ENCODE results near the gene INO80.

INO80 gene

DNA sequence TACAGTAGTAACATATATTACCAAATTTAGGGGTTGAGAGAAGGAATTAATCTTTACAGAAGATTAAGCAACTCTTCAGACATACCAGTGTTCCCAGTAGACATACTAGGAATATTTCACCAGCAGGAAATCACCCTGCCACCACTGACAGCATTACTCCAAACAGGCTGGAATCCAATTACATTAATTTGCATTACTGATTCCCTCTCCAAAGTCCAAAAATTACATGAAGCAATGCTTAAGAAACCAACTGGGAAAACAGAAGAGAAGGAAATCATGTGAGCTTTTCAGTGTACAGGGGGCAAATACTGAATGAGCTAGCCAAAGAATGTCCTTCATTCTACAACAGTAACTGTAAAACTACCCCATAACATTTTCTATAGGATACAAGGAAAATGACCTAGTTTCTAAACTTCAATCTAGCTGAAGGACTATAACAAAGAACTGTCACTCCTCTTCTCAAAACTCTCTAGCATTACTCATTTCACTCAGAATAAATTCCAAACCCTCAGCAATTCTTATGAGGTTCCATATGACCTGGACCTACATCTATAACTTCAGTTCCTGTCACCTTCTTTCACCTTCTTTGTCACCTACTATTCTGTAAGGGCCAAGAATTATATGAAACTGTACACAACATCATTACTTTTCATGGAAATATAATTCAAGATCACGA, 72.7 kb downstream of the INO80 start:
- DNase-seq, result no peak

DNA sequence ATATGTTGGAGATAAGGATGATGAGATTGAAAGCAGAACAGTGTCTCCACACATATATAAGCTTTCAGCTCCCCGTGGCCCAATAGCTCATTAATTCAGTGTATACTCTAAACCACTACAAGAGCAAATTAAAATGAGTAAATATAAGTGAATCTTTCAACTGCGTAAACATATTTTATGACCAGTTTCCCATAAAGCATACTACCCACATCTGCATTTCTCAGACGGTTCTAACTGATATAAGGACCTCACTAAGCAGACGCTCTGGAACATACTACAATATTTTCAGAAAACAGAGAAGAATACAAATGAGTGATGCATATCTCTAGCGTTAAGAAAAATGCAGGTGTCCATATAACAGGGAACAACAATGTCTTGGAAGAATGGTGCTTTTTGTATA, 73.2 kb downstream of the INO80 start:
- DNase-seq, result no peak

DNA sequence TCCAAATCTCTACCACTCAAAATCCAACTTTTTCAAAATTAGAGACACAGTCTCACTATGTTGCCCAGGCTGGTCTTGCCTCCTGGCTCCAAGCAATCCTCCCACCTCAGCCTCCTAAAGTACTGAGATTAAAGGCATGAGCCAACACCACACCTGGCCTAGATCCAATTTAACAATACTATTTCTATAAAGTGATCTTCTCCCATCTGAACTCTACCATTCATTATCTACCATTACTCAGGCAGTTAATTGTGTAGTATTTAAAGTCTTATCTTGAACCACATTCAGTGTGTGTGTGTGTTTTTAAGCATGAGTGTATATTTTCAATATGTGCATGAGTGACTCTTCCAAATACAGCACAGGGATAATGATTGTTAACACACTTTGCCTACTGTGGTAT, 77.0 kb downstream of the INO80 start:
- no peak for DNase-seq

DNA sequence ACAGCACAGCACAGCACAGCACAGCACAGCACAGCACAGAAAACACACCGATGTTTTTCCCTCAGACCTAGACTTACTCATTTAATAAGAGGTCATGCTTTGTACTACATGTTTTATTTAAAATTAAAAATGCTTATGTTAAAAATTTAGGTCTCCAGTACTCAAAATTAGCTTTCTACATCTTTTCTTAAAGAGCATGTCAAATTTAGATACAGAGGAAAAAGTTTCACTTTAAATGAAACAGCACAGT, 84.1 kb downstream of the INO80 start:
- no peak for DNase-seq

DNA sequence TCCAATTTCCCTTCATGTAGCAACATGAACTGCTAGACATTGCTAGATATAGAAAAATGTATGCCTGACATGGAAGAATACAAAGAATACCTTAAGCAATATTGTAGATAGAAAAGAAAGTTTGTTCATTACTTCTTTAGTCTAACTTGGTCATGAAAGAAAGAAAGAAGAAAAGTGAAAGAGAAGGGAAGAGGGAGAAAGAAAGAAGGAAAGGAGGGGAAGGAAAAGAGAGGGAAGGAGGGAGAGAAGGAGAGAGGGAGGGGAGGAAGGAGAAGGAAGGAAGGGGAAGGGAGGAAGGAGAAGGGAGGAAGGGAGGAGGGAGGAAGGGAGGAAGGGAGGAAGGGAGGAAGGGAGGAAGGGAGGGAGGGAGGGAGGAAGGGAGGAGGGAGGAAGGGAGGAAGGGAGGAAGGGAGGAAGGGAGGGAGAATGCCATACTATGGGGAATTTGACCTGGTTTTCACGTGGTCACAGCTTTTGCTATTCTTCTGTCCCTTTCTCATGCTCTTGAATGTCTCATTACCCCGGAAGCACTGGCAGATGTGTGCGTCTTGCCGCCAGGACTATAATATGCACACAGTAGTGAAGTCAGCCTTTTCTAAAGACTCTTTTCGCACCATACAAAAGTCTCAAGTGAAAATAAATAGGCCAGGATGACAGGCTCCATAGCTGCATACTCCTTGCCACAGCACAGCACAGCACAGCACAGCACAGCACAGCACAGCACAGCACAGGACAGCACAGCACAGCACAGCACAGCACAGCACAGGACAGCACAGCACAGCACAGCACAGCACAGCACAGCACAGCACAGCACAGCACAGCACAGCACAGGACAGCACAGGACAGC, 84.6 kb downstream of the INO80 start:
- DNase-seq, result no peak

DNA sequence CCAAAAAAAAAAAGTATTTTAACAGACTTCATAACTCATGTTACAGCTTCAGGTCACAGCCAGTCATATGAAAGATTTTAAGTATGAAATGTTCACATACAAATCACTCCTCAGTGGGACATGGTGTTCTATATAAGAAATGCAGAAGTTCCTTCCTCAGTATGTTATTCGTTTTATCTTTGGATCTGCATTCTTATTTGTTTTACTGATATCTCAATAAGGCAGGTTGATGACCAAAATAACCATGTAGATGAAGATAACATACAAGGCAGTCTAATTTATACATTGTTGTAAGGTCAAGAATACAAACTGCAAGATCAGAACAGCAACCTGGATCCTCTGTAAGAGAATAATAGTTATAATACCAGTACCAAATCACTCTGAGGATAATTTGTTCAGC, 87.2 kb downstream of the INO80 start:
- no peak for DNase-seq

DNA sequence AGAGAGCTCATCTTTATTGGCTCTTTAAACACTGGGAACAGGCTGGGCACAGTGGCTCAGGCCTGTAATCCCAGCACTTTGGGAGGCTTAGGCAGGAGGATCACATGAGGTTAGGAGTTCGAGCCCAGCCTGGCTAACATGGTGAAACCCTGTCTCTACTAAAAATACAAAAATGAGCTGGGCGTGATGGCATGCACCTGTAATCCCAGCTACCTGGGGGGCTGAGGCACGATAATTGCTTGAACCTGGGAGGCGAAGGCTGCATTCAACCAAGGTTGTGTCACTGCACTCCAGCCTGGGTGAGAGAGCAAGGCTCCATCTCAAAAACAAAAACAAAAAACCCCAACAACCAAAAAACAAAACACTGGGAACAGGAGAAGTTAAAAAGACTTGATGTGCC, 90.7 kb downstream of the INO80 start:
- no peak for DNase-seq

DNA sequence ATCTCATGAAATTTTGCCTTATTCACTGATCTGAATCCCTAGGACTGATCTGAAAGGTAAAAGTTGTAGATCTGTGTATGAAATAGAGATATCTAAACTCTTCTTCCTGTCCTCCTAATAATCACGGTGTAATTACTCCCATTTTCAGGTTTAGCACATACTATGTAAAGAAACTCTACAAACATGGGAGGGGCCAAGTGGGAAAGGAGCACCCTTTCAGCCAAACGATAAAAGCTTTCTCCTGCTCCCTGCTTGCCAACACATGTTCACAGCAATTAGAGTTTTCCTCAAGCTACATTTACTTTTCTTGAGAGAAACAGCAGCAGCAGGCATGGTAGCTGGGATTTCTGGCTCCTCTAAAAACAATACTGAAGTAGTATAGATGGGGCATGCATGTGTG, 91.2 kb downstream of the INO80 start:
- no peak for DNase-seq

DNA sequence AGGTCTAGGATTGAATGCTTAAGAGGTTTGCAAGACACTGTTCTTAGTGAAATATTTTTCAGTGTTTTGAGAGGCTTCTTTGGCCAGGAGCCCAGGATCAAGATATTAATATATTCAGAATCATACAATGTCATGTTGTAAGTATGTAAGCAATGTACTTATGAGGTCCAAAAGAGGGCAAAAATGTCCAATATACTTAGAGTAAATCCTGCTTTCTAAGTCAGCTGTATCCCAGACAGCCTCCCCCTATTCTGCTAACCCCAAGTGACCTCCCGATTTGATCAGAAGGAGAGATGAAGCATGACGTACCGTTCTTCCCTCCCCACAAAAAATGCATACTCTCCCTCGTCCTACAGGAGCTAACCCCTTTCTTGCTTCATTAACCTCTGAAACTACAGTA, 91.9 kb downstream of the INO80 start:
- no peak for DNase-seq

DNA sequence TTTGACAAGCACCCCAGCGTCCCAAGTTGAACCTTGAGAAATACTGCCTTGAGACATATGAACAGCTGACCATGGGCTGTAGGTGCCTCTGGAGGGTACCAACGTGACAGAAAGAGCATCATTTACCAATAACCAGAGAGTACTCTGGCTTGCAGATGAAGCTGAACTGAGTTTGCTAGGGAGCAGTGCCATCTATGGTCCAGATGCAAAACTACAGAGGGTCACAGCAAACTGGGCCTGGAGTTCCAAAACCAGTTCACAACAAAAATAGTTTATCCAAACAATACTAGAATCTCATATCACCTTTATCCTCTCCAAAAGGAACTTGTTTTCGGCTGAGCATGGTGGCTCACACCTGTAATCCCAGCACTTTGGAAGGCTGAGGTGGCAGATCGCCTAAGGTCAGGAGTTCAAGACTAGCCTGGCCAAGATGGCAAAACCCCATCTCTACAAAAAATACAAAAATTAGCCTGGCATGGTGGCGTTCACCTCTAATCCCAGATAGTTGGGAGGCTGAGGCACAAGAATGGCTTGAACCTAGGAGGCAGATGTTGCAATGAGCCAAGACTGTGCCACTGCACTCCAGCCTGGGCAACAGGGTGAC, 93.5 kb downstream of the INO80 start:
- no peak for DNase-seq

DNA sequence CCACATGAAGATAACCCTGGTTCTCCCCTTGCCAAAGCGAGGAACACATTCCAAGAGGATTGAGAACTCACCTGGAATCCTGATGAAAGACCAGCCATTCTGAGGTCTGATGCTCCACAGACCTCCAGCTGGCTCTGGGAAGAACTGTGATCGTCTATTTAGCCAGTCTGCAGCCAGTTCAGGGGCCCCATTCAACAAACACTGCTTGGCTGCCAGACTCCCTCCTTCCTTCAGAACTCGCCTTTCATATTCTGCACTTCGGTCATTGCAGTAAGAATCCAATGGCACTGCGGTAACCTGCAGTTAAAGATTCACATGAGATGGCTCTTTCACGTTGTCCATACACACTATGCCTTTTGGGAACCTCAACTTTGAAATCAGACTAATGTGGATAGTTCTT, 95.3 kb downstream of the INO80 start:
- DNase-seq, result no peak

DNA sequence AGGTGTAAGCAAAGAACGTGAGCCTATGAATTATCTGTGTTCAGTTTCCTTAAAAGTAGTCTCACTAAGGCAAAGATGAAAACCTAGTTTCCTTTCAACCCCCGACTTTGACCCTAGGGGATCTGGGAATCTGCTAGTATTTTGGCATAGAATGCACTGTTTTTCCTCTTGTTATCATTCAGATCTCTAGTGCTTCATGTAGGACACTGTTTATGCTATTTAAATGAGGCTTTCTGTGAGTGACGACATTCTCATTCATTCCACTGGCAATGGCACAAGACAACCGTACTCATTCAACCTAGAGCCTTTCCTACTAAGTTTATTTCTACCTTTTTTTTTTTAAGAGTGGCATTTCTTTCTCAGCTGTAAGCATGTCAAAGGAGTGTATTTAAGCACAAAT, 95.8 kb downstream of the INO80 start:
- no peak for DNase-seq

DNA sequence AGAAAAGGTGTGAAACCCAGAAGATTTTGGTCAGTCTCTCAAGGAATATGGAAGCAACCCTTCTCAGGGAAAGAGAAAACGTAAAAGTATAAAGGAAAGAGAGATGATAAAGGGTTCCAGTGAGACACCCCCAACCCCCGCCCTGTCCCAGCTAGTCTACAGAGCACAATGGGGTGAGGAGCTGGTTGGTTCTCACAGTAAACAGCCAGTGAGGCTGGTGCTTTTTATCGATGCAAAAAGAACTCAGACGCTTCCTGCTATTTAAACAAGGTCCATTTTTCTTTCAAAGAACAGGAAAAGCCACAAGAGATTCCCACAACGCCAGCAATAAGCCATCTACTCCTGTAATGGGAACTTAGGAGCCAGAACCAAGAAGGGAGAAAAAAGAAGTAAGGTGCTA, 96.9 kb downstream of the INO80 start:
- DNase-seq, result no peak

DNA sequence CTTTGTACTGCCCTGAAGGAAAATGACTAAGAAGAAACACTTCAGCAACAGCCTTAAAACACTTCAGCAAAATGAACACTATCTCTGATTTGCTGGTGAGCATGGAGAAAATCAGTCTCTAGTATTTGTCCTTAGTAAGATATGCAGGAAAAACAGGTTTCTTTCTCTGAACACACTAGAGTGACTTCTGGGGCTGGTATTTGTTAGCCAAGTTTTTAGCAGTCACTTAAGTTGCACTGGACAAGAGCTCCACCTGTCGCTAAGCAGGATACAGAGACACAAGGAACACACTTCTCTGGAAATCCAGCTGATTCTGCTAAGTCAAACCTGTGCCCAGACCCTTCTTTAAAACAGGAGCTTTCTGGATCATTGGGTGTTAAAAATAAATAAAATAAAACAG, 97.5 kb downstream of the INO80 start:
- DNase-seq, result no peak

DNA sequence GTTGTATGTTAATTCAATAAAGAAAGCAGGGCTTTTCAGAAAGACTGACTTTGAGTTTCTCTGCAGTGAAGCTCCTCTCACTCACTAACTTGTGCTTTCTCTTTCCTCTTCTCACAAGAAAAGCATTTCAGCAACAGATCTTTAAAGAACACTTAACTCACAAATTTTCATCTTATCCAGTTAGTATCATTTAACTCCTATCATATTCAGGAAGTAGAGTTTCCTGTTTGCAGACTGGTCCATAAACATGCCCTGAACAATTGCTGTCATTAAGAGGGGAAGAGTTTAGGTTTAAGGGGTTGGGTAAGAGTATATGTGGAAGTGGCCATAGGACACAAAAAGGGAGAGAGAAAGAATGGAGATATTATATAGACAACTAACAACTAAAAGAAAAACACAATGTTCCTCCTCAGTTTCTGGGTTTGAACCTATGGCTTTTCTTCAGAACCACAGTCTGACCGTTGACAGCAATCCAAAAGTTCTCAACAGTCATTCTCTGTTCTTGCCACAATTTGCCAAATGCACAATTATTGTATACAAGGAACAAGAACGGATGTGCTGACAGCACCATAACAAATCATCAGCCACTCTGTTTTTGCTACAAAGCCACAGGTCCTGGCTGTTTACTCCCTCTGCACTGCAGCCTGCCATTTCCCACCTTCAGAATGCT, 98.9 kb downstream of the INO80 start:
- DNase-seq, result no peak

DNA sequence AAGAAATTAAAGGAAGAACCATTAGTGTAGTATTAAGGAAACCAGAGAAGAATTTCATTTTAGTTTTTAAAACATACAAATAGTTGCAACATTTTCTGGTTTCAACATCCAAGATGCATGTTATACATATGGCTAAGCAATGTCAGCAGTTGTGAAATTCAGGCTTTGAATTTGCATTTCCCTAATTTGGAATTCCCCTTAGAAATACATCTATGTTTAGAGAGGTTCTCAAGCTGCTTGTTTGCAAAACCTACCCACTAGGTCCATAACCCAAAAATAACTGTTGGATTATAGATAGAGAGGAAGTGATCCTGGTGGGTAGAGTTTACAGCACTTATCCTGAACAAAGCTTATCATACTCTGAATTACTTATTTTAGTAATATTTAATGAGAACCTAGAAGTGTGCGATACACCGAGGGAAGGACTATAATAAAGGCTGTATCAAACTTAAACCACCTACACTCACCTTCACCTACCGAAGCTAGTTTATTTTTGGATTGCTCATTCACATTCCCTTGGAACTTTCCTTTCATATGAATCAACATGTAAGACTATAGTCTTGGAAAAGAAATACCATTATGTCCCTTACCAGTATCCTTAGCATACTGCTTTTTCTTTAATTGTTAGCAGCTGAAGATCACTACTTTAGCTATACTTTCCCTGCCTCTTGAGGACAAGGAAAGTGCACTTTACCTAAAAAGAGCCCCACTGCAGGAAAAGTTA, 102.2 kb downstream of the INO80 start:
- no peak for DNase-seq

DNA sequence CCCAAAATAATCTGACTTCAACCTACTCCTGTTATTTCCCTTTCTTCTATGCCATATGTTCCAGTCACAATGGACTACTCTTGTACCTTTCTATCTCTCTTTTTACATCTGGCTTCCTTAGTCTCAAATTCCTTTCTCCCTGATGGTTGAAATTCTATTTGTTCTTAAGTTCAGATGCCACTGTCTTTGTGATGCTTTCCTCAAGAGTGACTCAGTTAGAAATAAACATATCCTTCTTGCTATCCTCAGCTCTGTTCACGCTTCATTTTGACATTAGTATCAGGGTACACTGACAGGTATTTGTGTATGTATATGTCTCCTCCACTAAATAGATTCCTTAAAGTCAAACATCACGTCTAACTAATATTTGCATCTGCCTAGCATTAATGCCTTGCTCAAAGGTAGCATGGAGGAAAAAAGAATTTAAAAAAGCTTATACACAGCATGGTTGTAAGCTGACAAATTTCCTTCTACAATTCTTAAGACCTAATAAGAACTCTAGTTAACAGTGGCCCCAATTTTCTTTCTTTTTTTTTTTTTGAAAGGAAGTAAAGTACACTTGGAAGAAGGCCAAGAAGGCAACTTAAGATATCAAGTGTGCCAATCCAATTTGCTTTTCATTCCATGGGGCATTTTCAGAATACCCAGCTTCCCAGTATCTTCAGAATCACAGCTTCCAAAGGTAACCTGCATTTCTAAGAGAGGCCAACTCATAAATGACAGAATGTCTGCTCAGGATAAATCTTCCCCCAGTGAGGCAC, 104.8 kb downstream of the INO80 start:
- DNase-seq, result no peak

DNA sequence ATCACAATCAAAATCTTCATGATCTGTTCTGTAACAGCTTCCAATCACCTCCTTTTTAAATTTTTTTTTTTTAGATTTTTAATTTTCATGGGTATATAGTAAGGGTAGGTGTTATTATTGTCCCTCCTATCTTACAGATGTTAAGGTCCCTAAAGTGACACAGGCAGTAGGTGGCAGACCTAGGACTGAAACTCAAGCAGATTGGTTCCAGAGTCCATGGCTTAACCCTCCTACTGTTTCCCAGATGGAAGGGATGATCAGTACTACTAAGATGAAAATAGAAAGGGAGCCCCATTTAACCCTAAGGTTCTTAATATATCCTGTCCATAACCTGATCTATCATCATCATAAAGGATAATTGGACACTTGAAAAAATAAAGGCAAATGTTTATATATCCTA, 105.7 kb downstream of the INO80 start:
- DNase-seq, result no peak

DNA sequence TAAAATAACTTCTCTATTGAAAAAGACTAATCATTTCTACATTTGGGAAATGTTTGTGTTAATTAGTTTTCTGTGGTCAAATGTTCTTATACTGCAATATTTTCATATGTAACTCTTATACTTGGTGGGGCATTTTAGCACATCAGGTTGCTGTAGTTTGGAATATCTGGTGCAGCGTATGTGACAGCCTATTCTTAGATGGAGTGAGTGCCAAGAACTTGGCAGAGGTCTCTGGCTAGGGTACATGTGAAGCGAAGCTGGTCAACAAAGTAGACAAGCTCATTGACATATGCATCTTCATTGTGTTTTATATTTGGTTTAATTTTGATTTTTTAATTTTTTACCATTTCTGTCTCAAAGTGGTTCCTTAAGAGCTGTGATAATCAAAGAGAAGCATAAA, 109.6 kb downstream of the INO80 start:
- DNase-seq, result no peak

DNA sequence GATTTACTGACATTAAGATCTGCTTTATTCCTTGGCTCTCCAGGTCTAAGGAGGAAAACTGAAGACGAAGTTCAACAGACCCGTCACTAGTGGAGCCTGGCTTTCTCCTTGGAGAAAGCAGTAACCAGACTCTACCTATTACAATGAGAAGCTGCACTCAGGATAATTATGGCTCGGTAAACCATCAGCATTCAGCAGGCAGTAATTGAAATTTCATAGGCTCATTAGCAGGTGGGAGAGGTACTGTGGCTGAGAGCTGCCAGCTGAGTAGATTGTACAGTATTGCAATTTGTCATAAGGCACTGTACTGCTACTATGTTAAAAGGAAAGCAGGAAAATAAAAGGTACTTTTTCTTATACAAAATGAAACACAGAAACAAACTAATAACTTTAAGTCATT, 111.6 kb downstream of the INO80 start:
- DNase-seq, result no peak

DNA sequence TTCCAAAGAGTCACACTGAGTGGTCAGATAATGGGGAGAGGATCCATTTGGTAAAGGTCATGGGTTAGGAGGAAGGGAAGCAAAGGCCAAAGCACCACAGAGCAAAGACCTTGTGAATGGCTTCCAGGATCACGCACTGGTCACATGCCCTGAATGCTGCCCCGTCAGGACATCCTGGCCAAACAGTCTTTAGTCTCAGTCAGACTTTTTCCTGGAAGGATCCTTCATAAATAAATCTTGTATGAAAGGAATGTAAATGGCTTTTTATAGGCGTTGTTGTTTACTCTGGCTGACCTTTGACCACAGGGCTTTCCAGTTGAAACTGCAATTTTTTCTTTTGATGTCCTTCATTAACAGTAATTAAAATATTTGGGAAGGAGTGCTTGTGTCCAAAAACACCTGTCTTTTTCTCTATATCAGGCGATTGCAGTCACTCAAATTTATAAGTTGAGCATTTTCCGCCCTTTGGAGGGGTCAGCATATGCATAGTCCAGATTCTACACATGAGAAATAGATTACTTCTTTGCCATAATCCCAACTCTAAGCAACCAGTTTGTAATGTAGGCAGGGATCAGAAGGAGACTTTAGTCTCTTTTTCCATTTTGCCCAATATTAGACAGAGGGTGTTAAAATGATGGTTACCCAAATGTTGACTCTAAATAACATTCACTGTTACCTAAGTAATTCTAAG, 114.4 kb downstream of the INO80 start:
- no peak for DNase-seq

DNA sequence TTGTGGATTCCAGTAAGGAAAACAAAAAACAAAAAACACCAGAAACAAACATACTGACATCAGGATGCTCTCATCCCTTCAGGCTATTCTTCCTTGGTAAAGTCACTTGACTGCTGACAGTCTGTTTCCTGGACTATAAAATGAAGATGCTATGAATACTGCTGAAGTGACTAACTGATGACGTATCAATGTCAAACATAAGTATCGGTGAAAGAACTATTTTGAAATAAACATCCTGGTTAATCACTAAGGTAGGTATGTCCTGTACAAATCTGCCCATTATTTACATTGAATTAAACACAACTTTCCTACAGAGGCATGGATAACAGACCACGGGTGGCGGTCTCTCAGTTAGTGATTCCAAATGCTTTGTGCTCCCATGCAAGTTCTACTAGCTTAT, 116.9 kb downstream of the INO80 start:
- no peak for DNase-seq

All from NCI-H1048 (cell line).